SK-N-SH (cell line): ENCODE measurements around the gene SH3D19. TPM values are rescaled to one million over a fixed set of nuclear protein-coding genes. Genes with fewer than 3 reads are reported as not detected.

ENCODE experiments used
- CTCF ChIA-PET: fragments of 300-600, 350-600 bp; formaldehyde crosslinking; extraction: SDS; loops from one replicate; lab custom pipeline; 2021; lab: Yijun Ruan, JAX
- POLR2A ChIA-PET: fragments of 350-600 bp; sonication (Branson Sonifier 250); formaldehyde crosslinking; extraction: SDS; loops from one replicate; lab custom pipeline; 2020; ENCODE audit warnings: antibody characterized with exemption, inconsistent platforms; lab: Yijun Ruan, JAX
- DNase-seq: peaks from one replicate; pipeline ENCODE4 v3.0.0; 2012
- H2AFZ ChIP-seq: fragments of 200-600 bp; sonication (generic); 2 replicates; pipeline ENCODE4 v1.8.1; 2016; ENCODE audit warnings: antibody characterized with exemption, mild to moderate bottlenecking, low read depth
- H3F3A ChIP-seq: fragments of 200-600 bp; sonication (generic); replicated peaks from 2 replicates; pipeline ENCODE3; 2016; ENCODE audit warnings: antibody characterized with exemption, mild to moderate bottlenecking; ENCODE audit not compliant: insufficient read depth
- H3K27ac ChIP-seq, 2 experiments: fragments of 200-500 bp in 1 of 2; fragments of 200-600 bp in 1 of 2; sonication (Bioruptor generic) in 1 of 2; sonication (generic), shearing (Covaris generic) in 1 of 2; 2 replicates each; pipeline versions ENCODE4 v1.5.1 to v1.6.1; 2014 to 2016; ENCODE audit warnings: low read depth in 2 of 2, inconsistent platforms in 1 of 2, low read length in 1 of 2, mild to moderate bottlenecking in 1 of 2, mixed read lengths in 1 of 2
- H3K27me3 ChIP-seq: fragments of 200-600 bp; sonication (generic), shearing (Covaris generic); 2 replicates; pipeline ENCODE4 v1.6.1; 2016; ENCODE audit warnings: mixed run types; ENCODE audit not compliant: insufficient read depth
- H3K36me3 ChIP-seq, 2 experiments: fragments of 200-500 bp in 1 of 2; fragments of 200-600 bp in 1 of 2; sonication (Bioruptor generic) in 1 of 2; sonication (generic) in 1 of 2; replicated peaks in 1 of 2; 2 replicates each; pipeline versions ENCODE3 to v1.5.1; 2014 to 2016; ENCODE audit warnings: low read length in 1 of 2, mild to moderate bottlenecking in 1 of 2; ENCODE audit not compliant: insufficient read depth in 2 of 2, control insufficient read depth in 1 of 2
- H3K4me1 ChIP-seq, 2 experiments: fragments of 200-500 bp in 1 of 2; fragments of 200-600 bp in 1 of 2; sonication (Bioruptor generic) in 1 of 2; sonication (generic), shearing (Covaris generic) in 1 of 2; 2 replicates each; pipeline versions ENCODE4 v1.5.1 to v1.6.1; 2014 to 2016; ENCODE audit warnings: low read depth in 1 of 2, low read length in 1 of 2, mixed run types in 1 of 2; ENCODE audit not compliant: insufficient read depth in 2 of 2, control insufficient read depth in 1 of 2
- H3K4me2 ChIP-seq: fragments of 200-600 bp; sonication (generic), shearing (Covaris generic); 2 replicates; pipeline ENCODE4 v1.6.1; 2017; ENCODE audit warnings: mixed run types
- H3K4me3 ChIP-seq, 2 experiments: fragments of 200-500 bp in 1 of 2; fragments of 200-600 bp in 1 of 2; sonication (Bioruptor generic) in 1 of 2; sonication (generic), shearing (Covaris generic) in 1 of 2; 2 replicates each; pipeline versions ENCODE4 v1.5.1 to v1.8.1; 2014 to 2016; ENCODE audit warnings: low read depth in 2 of 2, inconsistent platforms in 1 of 2, low read length in 1 of 2, mild to moderate bottlenecking in 1 of 2, mixed read lengths in 1 of 2, moderate library complexity in 1 of 2
- H3K79me2 ChIP-seq: fragments of 200-600 bp; sonication (generic); 2 replicates; pipeline ENCODE4 v1.8.1; 2017; ENCODE audit warnings: mild to moderate bottlenecking; ENCODE audit not compliant: insufficient read depth
- H3K9ac ChIP-seq: fragments of 200-600 bp; sonication (generic); 2 replicates; pipeline ENCODE4 v1.6.1; 2017; ENCODE audit warnings: mixed run types
- H3K9me2 ChIP-seq: fragments of 200-600 bp; sonication (generic); 2 replicates; pipeline ENCODE4 v1.6.1; 2017; ENCODE audit warnings: mixed run types
- H3K9me3 ChIP-seq: fragments of 200-600 bp; sonication (generic); 2 replicates; pipeline ENCODE4 v1.6.1; 2017; ENCODE audit warnings: mixed run types, mild to moderate bottlenecking, moderate library complexity
- H4K20me1 ChIP-seq: fragments of 200-600 bp; sonication (generic); 2 replicates; pipeline ENCODE4 v1.6.1; 2017; ENCODE audit warnings: mild to moderate bottlenecking, mixed run types; ENCODE audit not compliant: insufficient read depth
- FOXJ3 ChIP-seq: sonication (generic); formaldehyde crosslinking; IDR thresholded peaks from 2 replicates; pipeline ENCODE4 v1.5.1; 2020; ENCODE audit warnings: mild to moderate bottlenecking, missing genetic modification reagents
- GATA2 ChIP-seq: sonication (generic); formaldehyde crosslinking; IDR thresholded peaks from 2 replicates; pipeline ENCODE4 v1.5.0; 2020; ENCODE audit warnings: mild to moderate bottlenecking, missing genetic modification reagents
- JUND ChIP-seq: IDR thresholded peaks from 2 replicates; pipeline ENCODE4 v1.4.0; 2012
- NFIC ChIP-seq: IDR thresholded peaks from 2 replicates; pipeline ENCODE4 v1.4.0; 2012; ENCODE audit warnings: borderline replicate concordance
- RCOR1 ChIP-seq: fragments of 150-350 bp; IDR thresholded peaks from 2 replicates; pipeline ENCODE4 v1.6.1; 2017; ENCODE audit warnings: antibody characterized with exemption, low read length
- RFX5 ChIP-seq: IDR thresholded peaks from 2 replicates; pipeline ENCODE4 v1.6.1; 2012; ENCODE audit warnings: mild to moderate bottlenecking, improper control_type of control experiment, low read length
- RXRA ChIP-seq: IDR thresholded peaks from 2 replicates; pipeline ENCODE4 v1.4.0; 2012; ENCODE audit warnings: low read depth, mild to moderate bottlenecking, borderline replicate concordance
- SIN3A ChIP-seq: IDR thresholded peaks from 2 replicates; pipeline ENCODE4 v1.6.1; 2012; ENCODE audit warnings: low read depth, mild to moderate bottlenecking, low read length, moderate library complexity, borderline replicate concordance
- SMC3 ChIP-seq: IDR thresholded peaks from 2 replicates; pipeline ENCODE4 v1.6.1; 2012; ENCODE audit warnings: low read depth, low read length, improper control_type of control experiment
- TCF12 ChIP-seq: IDR thresholded peaks from 2 replicates; pipeline ENCODE4 v1.4.0; 2012
- YY1 ChIP-seq: IDR thresholded peaks from 2 replicates; pipeline ENCODE4 v1.4.0; 2012; ENCODE audit warnings: low read depth, mild to moderate bottlenecking
- WGBS: methylation state at CpG from one replicate; pipeline ENCODE4 v1.1.6; 2017; ENCODE audit warnings: low lambda C conversion rate; 5-methylcytosine and 5-hydroxymethylcytosine counted together
- polyA plus RNA-seq, 3 experiments: library from polyadenylated mRNA; depleted of rRNA; stranded (reverse); fragments of >200 nt; gene quantifications; 2 replicates each; pipeline ENCODE4 v1.2.3, GENCODE V29; 2012
- TF ChIP-seq, protein P1 (sequence below): IDR thresholded peaks from 2 replicates; pipeline ENCODE4 v1.4.0; 2012; ENCODE audit warnings: low read depth, borderline replicate concordance
- TF ChIP-seq, protein P2 (sequence below): IDR thresholded peaks from 2 replicates; pipeline ENCODE4 v1.4.0; 2012; ENCODE audit warnings: low read depth, borderline replicate concordance
- TF ChIP-seq, protein P3 (sequence below): fragments of 150-350 bp; IDR thresholded peaks from 2 replicates; pipeline ENCODE4 v1.6.1; 2017; ENCODE audit warnings: antibody characterized with exemption, low read length, low read depth, borderline replicate concordance
- TF ChIP-seq, protein P4 (sequence below): IDR thresholded peaks from 2 replicates; pipeline ENCODE4; 2012

SH3D19 gene
- polyA plus RNA-seq, 1 of the 3 experiments (the other 2 are of a cell fraction): 7.1 TPM

DNA sequence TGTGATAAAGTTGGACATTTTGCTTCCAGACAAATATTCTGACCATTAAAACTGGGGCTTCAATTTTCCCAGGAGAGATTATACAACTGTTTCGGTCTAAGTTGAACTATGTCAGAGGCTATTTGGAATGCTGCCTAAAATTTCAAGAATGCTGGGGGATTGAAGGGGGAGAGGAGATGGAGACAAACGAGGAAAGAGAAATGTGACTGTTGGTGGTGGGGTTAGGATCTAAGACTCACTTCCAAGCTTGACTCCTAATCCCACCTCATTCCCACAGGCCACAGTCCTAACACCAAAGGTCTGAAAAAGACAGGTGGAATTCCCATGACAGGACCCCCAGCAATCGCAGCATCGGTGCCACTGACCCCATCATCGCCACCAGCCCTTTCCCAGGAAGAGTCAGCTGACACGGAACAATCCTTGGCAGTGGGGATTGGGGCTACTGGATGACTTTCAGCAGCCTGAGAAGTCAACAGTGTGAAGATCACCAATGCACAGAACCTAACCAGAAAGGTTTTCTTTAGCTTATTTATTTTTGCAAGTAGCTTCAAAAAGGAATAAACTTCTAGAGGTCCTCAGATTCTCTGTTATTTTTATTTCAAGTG is 122.5 kb downstream of the SH3D19 start (continued):
- TF ChIP-seq, protein P1, sequence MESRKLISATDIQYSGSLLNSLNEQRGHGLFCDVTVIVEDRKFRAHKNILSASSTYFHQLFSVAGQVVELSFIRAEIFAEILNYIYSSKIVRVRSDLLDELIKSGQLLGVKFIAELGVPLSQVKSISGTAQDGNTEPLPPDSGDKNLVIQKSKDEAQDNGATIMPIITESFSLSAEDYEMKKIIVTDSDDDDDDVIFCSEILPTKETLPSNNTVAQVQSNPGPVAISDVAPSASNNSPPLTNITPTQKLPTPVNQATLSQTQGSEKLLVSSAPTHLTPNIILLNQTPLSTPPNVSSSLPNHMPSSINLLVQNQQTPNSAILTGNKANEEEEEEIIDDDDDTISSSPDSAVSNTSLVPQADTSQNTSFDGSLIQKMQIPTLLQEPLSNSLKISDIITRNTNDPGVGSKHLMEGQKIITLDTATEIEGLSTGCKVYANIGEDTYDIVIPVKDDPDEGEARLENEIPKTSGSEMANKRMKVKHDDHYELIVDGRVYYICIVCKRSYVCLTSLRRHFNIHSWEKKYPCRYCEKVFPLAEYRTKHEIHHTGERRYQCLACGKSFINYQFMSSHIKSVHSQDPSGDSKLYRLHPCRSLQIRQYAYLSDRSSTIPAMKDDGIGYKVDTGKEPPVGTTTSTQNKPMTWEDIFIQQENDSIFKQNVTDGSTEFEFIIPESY: no peak
- TF ChIP-seq TCF12 (no peak), GATA2 (CRISPR knock-in tag) (no peak), FOXJ3 (no peak)
- TF ChIP-seq, protein P2, sequence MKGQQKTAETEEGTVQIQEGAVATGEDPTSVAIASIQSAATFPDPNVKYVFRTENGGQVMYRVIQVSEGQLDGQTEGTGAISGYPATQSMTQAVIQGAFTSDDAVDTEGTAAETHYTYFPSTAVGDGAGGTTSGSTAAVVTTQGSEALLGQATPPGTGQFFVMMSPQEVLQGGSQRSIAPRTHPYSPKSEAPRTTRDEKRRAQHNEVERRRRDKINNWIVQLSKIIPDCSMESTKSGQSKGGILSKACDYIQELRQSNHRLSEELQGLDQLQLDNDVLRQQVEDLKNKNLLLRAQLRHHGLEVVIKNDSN: no peak
- TF ChIP-seq, protein P3, sequence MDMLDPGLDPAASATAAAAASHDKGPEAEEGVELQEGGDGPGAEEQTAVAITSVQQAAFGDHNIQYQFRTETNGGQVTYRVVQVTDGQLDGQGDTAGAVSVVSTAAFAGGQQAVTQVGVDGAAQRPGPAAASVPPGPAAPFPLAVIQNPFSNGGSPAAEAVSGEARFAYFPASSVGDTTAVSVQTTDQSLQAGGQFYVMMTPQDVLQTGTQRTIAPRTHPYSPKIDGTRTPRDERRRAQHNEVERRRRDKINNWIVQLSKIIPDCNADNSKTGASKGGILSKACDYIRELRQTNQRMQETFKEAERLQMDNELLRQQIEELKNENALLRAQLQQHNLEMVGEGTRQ: no peak

DNA sequence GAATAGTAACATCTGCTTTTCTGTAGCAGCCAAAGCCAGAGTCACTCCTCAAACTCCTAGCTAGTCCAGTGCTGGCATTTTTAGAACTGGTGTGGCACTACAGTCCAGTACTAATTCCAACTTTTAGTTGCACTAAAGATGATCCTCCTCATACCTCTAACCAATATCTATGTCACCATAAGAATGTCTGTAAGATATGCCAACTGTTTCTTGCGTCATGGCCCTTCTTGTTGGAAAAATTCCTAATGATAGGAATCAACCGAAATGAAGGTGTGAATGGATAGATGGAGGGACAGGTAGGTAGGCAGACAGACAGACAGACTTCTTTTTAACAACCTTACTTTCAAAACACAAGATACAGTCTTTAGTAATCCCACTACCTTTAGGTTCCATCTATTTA is 123.0 kb downstream of the SH3D19 start:
- H4K20me1 ChIP-seq: no peaks in the 10 kb centered on the region
- peaks cover 6% of the 10 kb centered on the region for H3F3A ChIP-seq
- H3K4me2 ChIP-seq: no peak overlapping the region
- no peaks in the 10 kb centered on the region for H3K9me2 ChIP-seq
- peaks cover 0 to 6% of the 10 kb centered on the region in 2 experiments; a peak in 2 of 4 replicates for H3K4me1 ChIP-seq
- peaks cover 18% of the 10 kb centered on the region for H3K79me2 ChIP-seq
- TF ChIP-seq SIN3A: no peak
- TF ChIP-seq SMC3: no peak
- TF ChIP-seq, protein P4, sequence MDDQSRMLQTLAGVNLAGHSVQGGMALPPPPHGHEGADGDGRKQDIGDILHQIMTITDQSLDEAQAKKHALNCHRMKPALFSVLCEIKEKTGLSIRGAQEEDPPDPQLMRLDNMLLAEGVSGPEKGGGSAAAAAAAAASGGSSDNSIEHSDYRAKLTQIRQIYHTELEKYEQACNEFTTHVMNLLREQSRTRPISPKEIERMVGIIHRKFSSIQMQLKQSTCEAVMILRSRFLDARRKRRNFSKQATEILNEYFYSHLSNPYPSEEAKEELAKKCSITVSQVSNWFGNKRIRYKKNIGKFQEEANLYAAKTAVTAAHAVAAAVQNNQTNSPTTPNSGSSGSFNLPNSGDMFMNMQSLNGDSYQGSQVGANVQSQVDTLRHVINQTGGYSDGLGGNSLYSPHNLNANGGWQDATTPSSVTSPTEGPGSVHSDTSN: no peak
- TF ChIP-seq GATA2 (CRISPR knock-in tag): no peak
- TF ChIP-seq, protein P1: no peak
- TF ChIP-seq RXRA: no peak
- TF ChIP-seq, protein P2: no peak
- TF ChIP-seq NFIC: no peak
- TF ChIP-seq RFX5: no peak
- no peak for TF ChIP-seq JUND
- no peak for TF ChIP-seq YY1
- no peak for TF ChIP-seq TCF12
- TF ChIP-seq RCOR1: no peak
- TF ChIP-seq, all 33 proteins: peak for 0
- 92% methylated on average over 2 of the region's 2 CpGs for WGBS
- no peaks in the 10 kb centered on the region for H3K27me3 ChIP-seq
- ChIA-PET POLR2A (no interaction called here), CTCF (interaction anchor here (0.6 kb wide), 1 partner anchor 8 kb away, joined by 3 read pairs; no protein-coding TSS in a partner anchor)
- no peak overlapping the region for H3K27ac ChIP-seq
- H3K36me3 ChIP-seq: no peaks in the 10 kb centered on the region
- DNase-seq: no peak
- H3K9me3 ChIP-seq: no peaks in the 10 kb centered on the region
- H3K4me3 ChIP-seq: no peak overlapping the region
- no peak overlapping the region for H2AFZ ChIP-seq
- no peak overlapping the region for H3K9ac ChIP-seq
